DMS79 (cell line): ENCODE measurements around the gene C14orf180.

Source experiments
- DNase-seq: peaks from one replicate; lab custom pipeline; 2025; lab: John Stamatoyannopoulos, UW

The C14orf180 gene

GRCh38 chr14:104578321-104578720, 1.2 kb upstream of the C14orf180 start:
- no peak for DNase-seq

GRCh38 chr14:104579939-104580338, 375 bp downstream of the C14orf180 start:
- DNase-seq, result peak; percentile 45

- DNase-seq, result peak; percentile 21
These were observed 1.4 kb downstream of the C14orf180 start for GRCh38 chr14:104580961-104581360.

- DNase-seq, result no peak
These were observed 2.0 kb downstream of the C14orf180 start for GRCh38 chr14:104581521-104581920.

- no peak for DNase-seq
These were observed 2.4 kb downstream of the C14orf180 start for GRCh38 chr14:104582005-104582404.

GRCh38 chr14:104582662-104583061, 3.1 kb downstream of the C14orf180 start:
- no peak for DNase-seq

- no peak for DNase-seq
These were observed 4.1 kb downstream of the C14orf180 start for GRCh38 chr14:104583424-104584306.

GRCh38 chr14:104584557-104584956, 5.0 kb downstream of the C14orf180 start:
- no peak for DNase-seq

- no peak for DNase-seq
These were observed 6.6 kb downstream of the C14orf180 start for GRCh38 chr14:104585966-104586697.

GRCh38 chr14:104586832-104587620, 7.5 kb downstream of the C14orf180 start:
- no peak for DNase-seq

GRCh38 chr14:104587641-104588040, 8.1 kb downstream of the C14orf180 start:
- DNase-seq, result no peak

- DNase-seq, result no peak
These were observed 8.7 kb downstream of the C14orf180 start for GRCh38 chr14:104588066-104588857.

GRCh38 chr14:104589338-104590195, 10.0 kb downstream of the C14orf180 start:
- DNase-seq, result no peak

GRCh38 chr14:104590240-104590965, 10.8 kb downstream of the C14orf180 start:
- DNase-seq, result no peak

- no peak for DNase-seq
These were observed 11.5 kb downstream of the C14orf180 start for GRCh38 chr14:104591031-104591430.

GRCh38 chr14:104591506-104592291, 12.1 kb downstream of the C14orf180 start:
- DNase-seq, result no peak

GRCh38 chr14:104592292-104592672, 12.7 kb downstream of the C14orf180 start:
- DNase-seq, result no peak

GRCh38 chr14:104592785-104593184, 13.2 kb downstream of the C14orf180 start:
- DNase-seq, result no peak

- DNase-seq, result no peak
These were observed 13.7 kb downstream of the C14orf180 start for GRCh38 chr14:104593241-104593701.
